ENCODE measurements around the gene GIN1.
A peak's percentile ranks its signal among the peaks of the same experiment; 100 is the strongest.

Gene GIN1

DNA sequence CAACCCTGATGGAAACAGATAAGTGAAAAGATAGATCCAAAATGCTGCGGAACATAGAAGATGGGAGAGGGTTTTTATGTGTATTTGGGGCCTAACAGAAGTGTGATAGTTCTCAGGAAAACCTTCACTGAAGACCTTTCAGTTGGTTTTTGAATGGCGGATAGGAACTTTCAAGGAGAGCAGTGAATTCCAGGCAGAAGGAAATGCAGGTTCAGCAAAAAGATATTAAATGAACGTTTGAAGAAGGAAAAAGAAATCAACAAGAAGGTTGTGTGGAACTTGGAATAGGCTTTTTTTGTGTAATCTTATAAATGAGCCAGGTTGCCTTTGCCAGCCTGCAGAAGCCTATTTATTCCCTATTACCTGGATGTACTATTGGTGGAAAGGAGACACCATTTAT lies 2.3 kb upstream of the GIN1 start:
- TF ChIP-seq, protein P1, sequence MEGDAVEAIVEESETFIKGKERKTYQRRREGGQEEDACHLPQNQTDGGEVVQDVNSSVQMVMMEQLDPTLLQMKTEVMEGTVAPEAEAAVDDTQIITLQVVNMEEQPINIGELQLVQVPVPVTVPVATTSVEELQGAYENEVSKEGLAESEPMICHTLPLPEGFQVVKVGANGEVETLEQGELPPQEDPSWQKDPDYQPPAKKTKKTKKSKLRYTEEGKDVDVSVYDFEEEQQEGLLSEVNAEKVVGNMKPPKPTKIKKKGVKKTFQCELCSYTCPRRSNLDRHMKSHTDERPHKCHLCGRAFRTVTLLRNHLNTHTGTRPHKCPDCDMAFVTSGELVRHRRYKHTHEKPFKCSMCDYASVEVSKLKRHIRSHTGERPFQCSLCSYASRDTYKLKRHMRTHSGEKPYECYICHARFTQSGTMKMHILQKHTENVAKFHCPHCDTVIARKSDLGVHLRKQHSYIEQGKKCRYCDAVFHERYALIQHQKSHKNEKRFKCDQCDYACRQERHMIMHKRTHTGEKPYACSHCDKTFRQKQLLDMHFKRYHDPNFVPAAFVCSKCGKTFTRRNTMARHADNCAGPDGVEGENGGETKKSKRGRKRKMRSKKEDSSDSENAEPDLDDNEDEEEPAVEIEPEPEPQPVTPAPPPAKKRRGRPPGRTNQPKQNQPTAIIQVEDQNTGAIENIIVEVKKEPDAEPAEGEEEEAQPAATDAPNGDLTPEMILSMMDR (IDR thresholded peaks at IDR 0.05; ENCODE audit: low read depth, low read length): no peak
- H3K4me3 ChIP-seq (ENCODE audit: low read depth, low read length): no peak overlapping the region

DNA sequence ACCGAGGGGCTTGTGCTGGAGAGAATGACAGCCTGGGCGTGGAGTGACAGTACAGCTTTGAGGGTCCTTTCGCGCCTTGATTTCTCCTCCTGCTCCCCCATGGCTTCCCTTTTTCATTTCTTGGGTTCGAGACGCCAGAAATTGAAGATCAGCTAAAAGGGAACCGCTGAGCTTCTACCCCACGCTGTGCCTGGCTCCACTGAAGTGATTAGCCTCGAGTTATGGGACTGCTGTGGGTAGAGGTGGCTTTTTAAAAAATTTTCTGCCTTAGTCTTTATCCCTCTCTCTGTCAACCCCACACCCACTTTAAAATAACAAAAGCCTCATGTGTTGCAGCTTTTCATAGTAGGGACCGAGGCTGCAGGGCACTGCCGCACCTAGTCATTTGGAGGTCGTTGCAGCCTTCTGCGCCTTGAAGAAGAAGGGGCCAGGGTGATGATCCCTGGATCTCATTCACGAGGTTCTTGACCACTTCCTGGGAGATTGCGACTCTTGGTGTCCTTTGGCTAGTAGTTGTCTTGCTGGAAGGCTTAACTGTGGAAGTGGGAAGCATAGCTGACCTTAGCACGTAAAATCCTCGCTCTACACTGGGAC lies 766 bp upstream of the GIN1 start:
- H3K4me3 ChIP-seq (ENCODE audit: low read depth, low read length): peak overlapping the region; percentile 96
- TF ChIP-seq, protein P1 (IDR thresholded peaks at IDR 0.05; ENCODE audit: low read depth, low read length): no peak

DNA sequence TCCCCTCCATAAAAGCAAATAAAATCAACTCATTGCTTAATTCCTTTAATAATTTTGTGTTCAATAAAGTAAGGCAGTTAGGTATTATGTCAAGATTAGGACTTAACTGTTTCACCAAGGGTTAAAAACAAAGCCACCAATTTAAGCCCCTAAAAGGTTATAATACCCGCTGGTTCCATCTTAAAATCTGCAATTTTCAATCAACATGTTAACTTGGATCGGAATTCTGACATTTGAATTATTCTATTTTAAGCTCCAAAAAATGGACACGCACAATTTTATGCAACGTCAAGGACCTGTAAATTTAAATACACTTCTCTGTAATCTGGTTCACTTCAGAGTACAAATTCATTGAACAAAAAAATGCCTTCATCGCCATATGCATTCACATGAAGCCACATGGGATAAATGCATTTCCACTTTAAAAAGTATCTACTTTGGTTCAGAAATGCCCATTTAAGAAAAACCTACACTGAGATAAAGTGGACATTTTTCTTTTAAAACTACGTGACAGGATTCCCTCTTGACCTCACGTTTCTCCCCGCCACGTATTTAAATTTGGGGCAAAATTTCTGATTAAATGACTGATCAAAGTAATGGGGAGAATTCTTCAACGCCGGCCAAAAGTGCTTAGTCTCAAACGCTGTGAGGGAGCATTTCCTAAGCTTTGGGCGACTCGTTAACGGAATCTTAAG lies 721 bp downstream of the GIN1 start:
- H3K4me3 ChIP-seq (ENCODE audit: low read depth, low read length): peak overlapping the region; percentile 96
- TF ChIP-seq, protein P1 (IDR thresholded peaks at IDR 0.05; ENCODE audit: low read depth, low read length): no peak

DNA sequence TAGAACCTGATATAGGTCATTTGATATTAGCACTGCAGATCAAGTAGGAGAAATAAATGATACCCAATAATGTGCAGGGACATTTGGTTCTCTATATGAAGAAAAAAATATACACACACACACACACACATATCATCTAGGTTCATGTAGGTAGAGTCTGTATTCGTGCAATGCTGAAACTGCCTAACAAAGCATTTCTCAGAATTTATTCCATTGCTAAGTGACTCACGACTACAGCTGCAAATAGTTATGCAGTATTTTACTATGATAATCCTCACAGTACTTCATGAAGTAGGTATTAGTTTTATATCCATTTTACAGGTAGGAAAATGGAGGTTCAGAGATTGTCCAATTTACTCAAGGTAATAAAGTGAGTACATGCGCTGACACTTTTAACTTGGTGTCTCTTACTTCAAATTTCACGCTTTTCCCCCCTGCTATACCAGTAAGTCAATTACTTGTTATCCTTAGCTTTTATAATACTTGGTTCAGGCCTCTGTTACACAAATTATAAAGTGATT lies 2.4 kb downstream of the GIN1 start:
- TF ChIP-seq, protein P1 (IDR thresholded peaks at IDR 0.05; ENCODE audit: low read depth, low read length): no peak
- no peak overlapping the region for H3K4me3 ChIP-seq (ENCODE audit: low read depth, low read length)

DNA sequence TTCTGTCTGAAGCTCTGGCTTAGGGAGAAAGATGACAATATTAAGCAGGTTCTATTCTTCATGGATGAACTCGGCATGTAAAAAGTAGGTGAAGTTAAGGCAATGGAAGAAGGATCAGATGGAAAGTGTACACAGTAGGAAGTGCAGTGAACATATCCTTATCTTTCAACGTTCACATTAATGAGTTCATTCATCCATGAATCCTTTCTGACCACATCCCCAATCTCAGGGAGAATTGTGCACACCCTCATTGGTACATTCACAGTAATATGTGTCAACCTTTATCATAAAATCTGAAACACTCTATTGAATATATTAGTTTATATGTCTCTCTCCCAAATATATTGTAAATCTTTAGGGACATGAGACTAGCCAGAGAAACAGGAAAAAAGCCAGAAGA lies 5.5 kb downstream of the GIN1 start:
- TF ChIP-seq, protein P1 (IDR thresholded peaks at IDR 0.05; ENCODE audit: low read depth, low read length): no peak
- no peak overlapping the region for H3K4me3 ChIP-seq (ENCODE audit: low read depth, low read length)

DNA sequence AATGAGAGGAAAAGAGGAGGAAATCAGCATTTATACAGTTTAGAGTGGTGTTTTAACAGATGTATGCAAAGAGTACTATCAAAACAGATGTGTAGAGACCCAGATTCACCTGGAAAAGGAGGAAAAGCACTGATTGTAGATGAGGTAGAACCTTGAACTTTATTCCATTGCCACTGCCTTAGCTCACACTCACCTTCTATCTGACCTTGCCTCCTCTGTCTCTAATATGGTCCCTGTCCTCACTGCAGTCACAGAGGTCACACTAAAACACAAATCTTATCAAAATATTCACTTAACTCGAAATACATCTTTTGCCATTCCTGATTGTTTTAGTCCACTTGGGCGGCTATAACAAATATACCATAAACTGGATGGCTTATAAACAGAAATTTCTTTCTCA lies 7.0 kb downstream of the GIN1 start:
- no peak overlapping the region for H3K4me3 ChIP-seq (ENCODE audit: low read depth, low read length)
- TF ChIP-seq, protein P1 (IDR thresholded peaks at IDR 0.05; ENCODE audit: low read depth, low read length): no peak

DNA sequence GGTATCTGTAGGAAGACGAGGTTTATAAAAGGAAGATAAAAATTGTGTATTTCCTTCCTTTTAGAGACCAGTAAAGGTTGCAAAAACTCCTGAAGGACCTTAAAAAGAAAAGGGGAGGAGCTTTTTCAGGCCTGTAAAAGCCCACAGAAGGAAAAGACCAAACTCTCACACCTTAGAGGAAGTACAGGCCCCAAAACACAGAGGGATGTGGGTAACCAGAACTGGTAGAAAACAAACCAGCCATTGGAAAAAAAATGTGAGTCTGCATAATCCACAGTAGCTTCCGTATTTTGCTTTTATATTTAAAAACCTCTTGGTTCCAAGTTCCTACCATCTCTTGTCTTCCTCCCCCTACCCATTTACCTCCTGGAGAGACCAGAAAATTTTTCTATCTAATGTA lies 8.5 kb downstream of the GIN1 start:
- H3K4me3 ChIP-seq (ENCODE audit: low read depth, low read length): no peak overlapping the region
- TF ChIP-seq, protein P1 (IDR thresholded peaks at IDR 0.05; ENCODE audit: low read depth, low read length): no peak

Data from WI38 (cell line).